NT2/D1 (cell line): ENCODE data around the gene PKP4.

Experiments used
- YY1 ChIP-seq: IDR thresholded peaks from 2 replicates; pipeline ENCODE4 v1.6.1; 2011; ENCODE audit not compliant: insufficient read length, insufficient read depth
- ZNF274 ChIP-seq: IDR thresholded peaks from 2 replicates; pipeline ENCODE4 v1.6.1; 2011; ENCODE audit warnings: mild to moderate bottlenecking, low read depth, low read length

DNA sequence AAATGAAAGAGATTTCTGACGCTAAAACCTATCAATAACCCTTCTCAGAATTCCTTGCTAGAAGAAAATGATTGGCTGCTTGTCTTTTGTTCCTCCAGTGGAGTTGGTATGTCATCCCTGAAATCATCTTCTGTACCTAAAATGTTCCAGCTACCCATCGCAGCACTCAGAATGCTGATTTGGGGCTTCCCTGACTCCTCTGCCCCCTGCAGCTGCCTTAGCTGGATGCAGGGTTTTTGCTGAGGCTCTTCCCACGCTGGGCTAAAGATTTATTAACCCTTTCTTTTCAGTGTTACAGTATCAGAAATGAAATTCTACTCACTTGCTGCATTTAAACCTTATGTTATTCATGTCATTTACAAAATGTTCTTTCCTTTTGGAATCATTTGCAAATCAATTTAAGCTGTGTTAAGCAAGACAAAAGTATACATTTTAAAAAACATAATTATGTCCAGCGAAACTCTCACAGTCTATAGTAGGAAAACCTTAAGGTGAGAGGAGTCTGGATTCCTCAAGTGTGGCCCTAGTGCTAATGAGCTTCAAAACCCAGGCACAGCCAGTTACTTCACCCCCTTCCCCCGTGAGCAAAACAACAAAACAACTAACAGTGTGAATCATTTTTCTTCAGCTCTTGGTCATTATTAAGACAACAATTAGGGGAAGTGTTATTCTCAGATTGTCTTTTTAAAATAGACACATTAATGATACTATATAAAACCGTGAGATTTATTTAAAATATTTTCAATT, 32.8 kb downstream of the PKP4 start:
- no peak for TF ChIP-seq YY1
- no peak for TF ChIP-seq ZNF274
